T-helper 22 cell (primary cell): Measurements from ENCODE around the gene SMIM44.
"Not testable (repeated sequence)": the region's sequence is repeated elsewhere in the genome, so short reads cannot be mapped to it uniquely, and the experiment has no call there.

Experiments
- DNase-seq: peaks from one replicate; pipeline ENCODE4 v3.0.0-alpha.2; 2020; ENCODE audit warnings: low read depth

SMIM44 gene

GRCh38 chr19:3457528-3458228 lies 25.6 kb downstream of the SMIM44 start:
- no peak for DNase-seq

- no peak for DNase-seq
Observed at GRCh38 chr19:3456925-3457527, 26.2 kb downstream of the SMIM44 start.

- no peak for DNase-seq
Observed at GRCh38 chr19:3455960-3456601, 27.2 kb downstream of the SMIM44 start.

GRCh38 chr19:3455393-3455955 lies 27.8 kb downstream of the SMIM44 start:
- DNase-seq = no peak

GRCh38 chr19:3454656-3455392 lies 28.4 kb downstream of the SMIM44 start:
- DNase-seq = no peak

GRCh38 chr19:3453840-3454239 lies 29.4 kb downstream of the SMIM44 start:
- no peak for DNase-seq

GRCh38 chr19:3452942-3453214 lies 30.4 kb downstream of the SMIM44 start:
- not testable (repeated sequence) for DNase-seq

- no peak for DNase-seq
Observed at GRCh38 chr19:3452171-3452941, 30.9 kb downstream of the SMIM44 start.

GRCh38 chr19:3451451-3451866 lies 31.8 kb downstream of the SMIM44 start:
- no peak for DNase-seq

- no peak for DNase-seq
Observed at GRCh38 chr19:3450796-3451411, 32.3 kb downstream of the SMIM44 start.

GRCh38 chr19:3448616-3449334 lies 34.5 kb downstream of the SMIM44 start:
- DNase-seq = no peak

- not testable (repeated sequence) for DNase-seq
Observed at GRCh38 chr19:3446657-3447056, 36.6 kb downstream of the SMIM44 start.

GRCh38 chr19:3444695-3445234 lies 38.5 kb downstream of the SMIM44 start:
- DNase-seq = no peak

GRCh38 chr19:3443840-3444694 lies 39.2 kb downstream of the SMIM44 start:
- no peak for DNase-seq

- no peak for DNase-seq
Observed at GRCh38 chr19:3442487-3443071, 40.7 kb downstream of the SMIM44 start.

GRCh38 chr19:3441986-3442329 lies 41.3 kb downstream of the SMIM44 start:
- no peak for DNase-seq

- DNase-seq = no peak
Observed at GRCh38 chr19:3441089-3441985, 41.9 kb downstream of the SMIM44 start.

GRCh38 chr19:3440082-3440481 lies 43.2 kb downstream of the SMIM44 start:
- DNase-seq = peak; percentile 13
